Brain microvascular endothelial cell (primary cell): ENCODE measurements around the gene CCDC174.
A peak's percentile ranks its signal among the peaks of the same experiment; 100 is the strongest.

ENCODE experiments used
- DNase-seq: peaks from one replicate; pipeline ENCODE4 v3.0.0-alpha.2; 2020
- H3K27ac ChIP-seq: fragments of 250-450 bp; sonication (Bioruptor Pico); 2 replicates; pipeline ENCODE4 v1.5.1; 2020; ENCODE audit warnings: mild to moderate bottlenecking, moderate library complexity
- H3K27me3 ChIP-seq: fragments of 250-450 bp; sonication (Bioruptor Pico); replicated peaks from 2 replicates; pipeline ENCODE4 v1.5.1; 2020; ENCODE audit warnings: mild to moderate bottlenecking
- H3K36me3 ChIP-seq: fragments of 250-450 bp; sonication (Bioruptor Pico); replicated peaks from 2 replicates; pipeline ENCODE4 v1.5.1; 2020; ENCODE audit warnings: mild to moderate bottlenecking
- H3K4me3 ChIP-seq: 2 replicates; pipeline ENCODE4 v1.5.1; 2011; ENCODE audit warnings: low read depth, mild to moderate bottlenecking, control low read depth, low read length, moderate library complexity
- in situ Hi-C: cut with HindIII; loops from 2 replicates; pipeline ENCODE4 v1.10.0; 2017; ENCODE audit warnings: low sequenced_read_pairs, low pct_ligation_motif_present
- TF ChIP-seq, protein P1 (sequence below): IDR thresholded peaks from 2 replicates; pipeline ENCODE4 v1.5.1; 2011; ENCODE audit warnings: low read depth, mild to moderate bottlenecking, moderate library complexity, low read length, control low read depth, inconsistent platforms; ENCODE audit errors: missing control alignments

Gene CCDC174

DNA sequence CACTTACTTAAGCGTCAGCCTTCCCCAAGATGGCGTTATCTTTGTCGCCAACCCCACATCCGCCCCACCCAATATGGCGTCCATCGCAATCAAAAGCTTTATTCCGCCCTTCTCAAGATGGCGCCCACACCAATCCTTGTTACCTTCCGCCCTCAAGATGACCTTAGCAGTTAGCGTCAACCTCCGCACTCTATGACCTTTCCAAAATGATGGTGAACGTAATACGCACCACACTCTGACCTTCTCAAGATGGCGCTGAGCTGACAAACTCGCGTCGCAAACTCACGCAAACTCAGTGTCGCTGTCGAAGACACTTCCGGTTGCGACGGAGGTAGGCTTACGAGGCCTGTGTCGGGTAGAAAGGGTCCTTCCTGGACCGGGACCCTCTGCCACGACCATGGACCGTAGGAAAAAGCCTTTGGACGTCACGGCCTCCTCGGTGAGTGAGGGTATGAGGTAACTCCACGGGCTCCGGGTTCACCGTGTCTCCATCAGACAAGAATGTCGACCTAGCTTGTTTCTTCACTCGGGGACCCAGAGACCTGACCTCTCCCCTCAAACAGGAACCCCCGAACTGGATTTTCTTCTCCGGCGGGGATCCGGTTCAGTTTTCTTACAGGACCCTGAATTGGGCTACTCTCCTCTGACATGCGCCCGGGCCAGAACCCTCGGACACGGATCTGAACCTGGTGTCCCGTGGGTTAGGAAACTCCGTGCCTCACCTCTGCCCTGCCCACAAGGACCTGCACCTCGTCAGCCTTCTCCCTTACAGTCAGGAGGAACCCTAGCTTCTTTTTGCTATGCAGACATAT, at the start of gene CCDC174:
CCDC174 (plus strand) TSS at position 323 of the 812 bp plus-strand sequence; CDS start at position 398, 75 bp downstream.
- peak within 1 kb of the TSS; percentile 71 for H3K27ac ChIP-seq

DNA sequence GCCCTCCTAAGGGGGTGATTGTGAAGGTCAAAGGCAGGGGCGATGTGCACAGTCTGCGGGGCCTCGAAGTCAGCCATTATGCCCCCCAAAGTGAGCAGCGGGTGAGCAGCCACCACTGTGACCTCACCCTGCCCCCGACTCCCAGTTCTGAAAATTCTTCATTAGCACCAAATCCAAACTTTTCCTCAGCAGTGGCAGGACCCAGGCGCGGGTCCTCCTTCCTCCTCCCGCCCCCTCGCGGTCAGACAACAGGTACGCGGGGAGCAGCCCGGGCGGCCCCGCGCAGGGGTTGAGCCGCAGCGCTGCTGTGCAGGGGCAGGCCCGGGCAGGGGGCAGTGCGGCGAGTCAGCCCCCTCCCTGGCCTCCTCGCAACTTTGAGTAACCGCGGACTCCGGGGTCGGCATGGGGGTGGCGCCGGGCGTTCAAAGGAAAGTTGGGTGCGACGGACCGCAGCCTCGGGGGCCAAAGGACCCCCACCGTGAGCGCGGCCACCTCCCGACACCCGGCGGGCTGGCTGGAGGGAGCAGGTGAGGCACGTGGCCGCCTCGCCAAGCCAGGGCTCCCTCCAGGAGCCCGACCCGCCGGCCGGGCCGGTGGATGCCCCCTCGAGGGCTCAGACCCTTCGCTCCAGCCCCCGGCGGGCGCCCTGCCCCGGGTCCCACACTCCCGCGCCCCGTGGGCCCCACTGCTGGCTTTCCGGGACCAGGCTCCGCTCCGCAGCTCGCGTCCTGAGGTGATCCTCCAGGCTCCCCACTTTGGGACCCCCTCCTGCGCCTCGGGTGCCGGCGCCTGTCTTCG, 49.4 kb upstream of the CCDC174 start:
- no peak for DNase-seq
- in situ Hi-C loops, result no loop called here
- TF ChIP-seq, protein P1, sequence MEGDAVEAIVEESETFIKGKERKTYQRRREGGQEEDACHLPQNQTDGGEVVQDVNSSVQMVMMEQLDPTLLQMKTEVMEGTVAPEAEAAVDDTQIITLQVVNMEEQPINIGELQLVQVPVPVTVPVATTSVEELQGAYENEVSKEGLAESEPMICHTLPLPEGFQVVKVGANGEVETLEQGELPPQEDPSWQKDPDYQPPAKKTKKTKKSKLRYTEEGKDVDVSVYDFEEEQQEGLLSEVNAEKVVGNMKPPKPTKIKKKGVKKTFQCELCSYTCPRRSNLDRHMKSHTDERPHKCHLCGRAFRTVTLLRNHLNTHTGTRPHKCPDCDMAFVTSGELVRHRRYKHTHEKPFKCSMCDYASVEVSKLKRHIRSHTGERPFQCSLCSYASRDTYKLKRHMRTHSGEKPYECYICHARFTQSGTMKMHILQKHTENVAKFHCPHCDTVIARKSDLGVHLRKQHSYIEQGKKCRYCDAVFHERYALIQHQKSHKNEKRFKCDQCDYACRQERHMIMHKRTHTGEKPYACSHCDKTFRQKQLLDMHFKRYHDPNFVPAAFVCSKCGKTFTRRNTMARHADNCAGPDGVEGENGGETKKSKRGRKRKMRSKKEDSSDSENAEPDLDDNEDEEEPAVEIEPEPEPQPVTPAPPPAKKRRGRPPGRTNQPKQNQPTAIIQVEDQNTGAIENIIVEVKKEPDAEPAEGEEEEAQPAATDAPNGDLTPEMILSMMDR, result peak; percentile 7
- H3K27me3 ChIP-seq, result peaks cover 43% of the 10 kb centered on the region
- H3K36me3 ChIP-seq, result no peaks in the 10 kb centered on the region
- H3K27ac ChIP-seq, result no peak overlapping the region
- H3K4me3 ChIP-seq, result no peak overlapping the region

More for the DNA sequence above, at the start of gene CCDC174:
- peak within 1 kb of the TSS; percentile 98 for H3K4me3 ChIP-seq
- DNase-seq, result peak; percentile 96
- H3K27me3 ChIP-seq, result no peaks in the 10 kb centered on the region
- peaks cover 12% of the 10 kb centered on the region for H3K36me3 ChIP-seq
- in situ Hi-C loops, result no loop called here
- TF ChIP-seq, protein P1, result no peak

DNA sequence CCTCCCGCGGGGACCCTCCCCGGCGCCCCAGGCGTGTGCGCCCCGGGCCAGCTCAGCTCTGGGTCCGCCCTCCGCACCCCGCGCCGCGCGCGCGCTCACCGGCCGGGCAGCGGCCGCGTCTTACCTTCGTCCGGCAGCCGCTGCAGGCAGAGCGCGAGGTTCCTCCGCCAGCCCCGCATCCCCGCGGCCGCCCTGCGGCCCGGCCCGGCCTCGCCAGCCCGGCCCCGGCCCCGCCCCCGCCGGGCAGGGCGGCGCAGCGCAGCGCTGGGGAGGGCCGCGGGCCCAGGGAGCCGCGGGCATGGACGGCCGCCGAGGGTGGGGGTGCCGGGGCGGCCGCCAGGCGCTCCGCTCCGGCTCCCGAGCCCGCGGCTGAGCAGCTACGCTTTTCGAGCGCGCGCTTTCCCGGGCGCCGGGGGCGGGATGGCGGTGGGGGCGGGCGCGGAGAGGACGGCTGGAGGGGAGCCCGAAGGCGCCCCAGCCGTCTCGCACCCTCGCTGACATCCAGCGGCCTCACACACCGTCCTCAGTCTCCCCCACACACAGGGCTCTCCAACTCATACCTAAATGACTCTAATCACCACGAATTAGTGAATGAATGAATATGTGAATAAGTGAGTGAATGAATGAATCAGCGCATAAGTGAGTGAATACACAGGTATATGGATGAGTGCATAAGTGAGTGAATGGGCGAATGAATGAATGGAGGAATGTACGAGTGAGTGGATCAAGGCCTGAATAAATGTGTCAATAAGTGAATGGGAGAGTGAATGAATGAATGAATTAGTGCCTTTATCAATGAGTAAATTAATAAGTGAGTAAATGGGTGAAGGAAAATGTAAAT, 48.5 kb upstream of the CCDC174 start:
- TF ChIP-seq, protein P1, result no peak
- H3K27ac ChIP-seq, result no peak overlapping the region
- no peak for DNase-seq
- in situ Hi-C loops, result no loop called here
- H3K27me3 ChIP-seq, result peaks cover 43% of the 10 kb centered on the region
- no peak overlapping the region for H3K4me3 ChIP-seq
- H3K36me3 ChIP-seq, result no peaks in the 10 kb centered on the region

DNA sequence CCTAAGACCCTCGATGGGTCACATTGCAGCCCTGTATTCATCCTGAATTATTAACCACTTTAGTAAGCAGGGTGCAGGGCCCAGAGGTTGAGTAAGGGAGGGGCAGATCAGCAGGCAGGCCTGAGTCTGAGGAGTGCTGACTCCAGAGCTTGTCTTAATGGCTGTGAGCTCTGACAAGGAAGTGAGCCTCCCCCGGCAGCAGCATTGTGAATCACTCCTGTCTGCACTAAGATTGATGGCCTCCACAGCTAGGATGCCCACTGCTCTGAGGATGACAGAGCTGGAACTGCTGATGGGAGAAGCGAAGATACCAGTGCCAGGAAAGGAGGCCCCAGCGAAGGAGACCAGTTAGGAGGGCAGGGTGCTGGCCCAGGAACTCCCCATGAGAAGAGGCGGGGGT, 46.5 kb upstream of the CCDC174 start:
- in situ Hi-C loops, result no loop called here
- H3K27ac ChIP-seq, result no peak overlapping the region
- no peak for DNase-seq
- TF ChIP-seq, protein P1, result no peak
- no peak overlapping the region for H3K4me3 ChIP-seq
- no peaks in the 10 kb centered on the region for H3K36me3 ChIP-seq
- peaks cover 43% of the 10 kb centered on the region for H3K27me3 ChIP-seq

DNA sequence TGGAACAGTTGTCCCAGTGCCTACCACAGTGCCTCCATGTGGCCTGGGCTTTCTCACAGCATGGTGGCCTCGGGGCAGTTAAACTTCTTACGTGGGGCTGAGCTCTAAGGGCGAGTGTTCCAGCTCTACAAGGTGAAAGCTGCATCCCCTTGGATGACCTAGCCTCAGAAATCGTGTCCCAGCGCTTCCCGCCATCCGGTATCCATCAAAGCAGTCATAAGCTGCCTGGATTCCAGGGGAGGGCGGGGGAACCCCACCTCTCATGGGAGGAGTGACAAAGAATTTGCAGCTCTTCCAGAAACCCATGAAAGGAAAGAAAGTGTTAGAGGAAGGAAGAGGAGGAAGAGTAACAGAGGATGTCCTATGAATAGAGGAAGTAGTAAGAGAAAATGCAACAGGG, 45.8 kb upstream of the CCDC174 start:
- TF ChIP-seq, protein P1, result no peak
- no peak for DNase-seq
- no peak overlapping the region for H3K4me3 ChIP-seq
- in situ Hi-C loops, result no loop called here
- no peaks in the 10 kb centered on the region for H3K36me3 ChIP-seq
- H3K27me3 ChIP-seq, result peaks cover 40% of the 10 kb centered on the region
- no peak overlapping the region for H3K27ac ChIP-seq
